Activated CD8-positive, alpha-beta memory T cell treated with anti-CD3 and anti-CD28 coated beads for 48 hours (primary cell): ENCODE data around the gene TMTC2.

ENCODE experiments used
- DNase-seq, 3 experiments: peaks; one replicate each; pipeline ENCODE4 v3.0.0-alpha.2; 2020; ENCODE audit warnings: low read depth in 2 of 3, low spot score in 2 of 3

TMTC2 gene

GRCh38 chr12:83121897-83122622, 435.4 kb downstream of the TMTC2 start:
- DNase-seq = no peak

GRCh38 chr12:83122623-83122934, 435.9 kb downstream of the TMTC2 start:
- no peak for DNase-seq

GRCh38 chr12:83123039-83123438, 436.3 kb downstream of the TMTC2 start:
- no peak for DNase-seq

- no peak for DNase-seq
These were observed 441.8 kb downstream of the TMTC2 start for GRCh38 chr12:83128540-83128939.

- no peak for DNase-seq
These were observed 443.5 kb downstream of the TMTC2 start for GRCh38 chr12:83130178-83130577.

- no peak for DNase-seq
These were observed 445.7 kb downstream of the TMTC2 start for GRCh38 chr12:83132360-83132759.

GRCh38 chr12:83136411-83136810, 449.7 kb downstream of the TMTC2 start:
- no peak for DNase-seq

GRCh38 chr12:83140135-83140534, 453.4 kb downstream of the TMTC2 start:
- no peak for DNase-seq

- no peak for DNase-seq
These were observed 454.8 kb downstream of the TMTC2 start for GRCh38 chr12:83141460-83141994.

- no peak for DNase-seq
These were observed 456.2 kb downstream of the TMTC2 start for GRCh38 chr12:83142914-83143313.

- no peak for DNase-seq
These were observed 457.2 kb downstream of the TMTC2 start for GRCh38 chr12:83143950-83144349.

GRCh38 chr12:83145325-83145840, 458.7 kb downstream of the TMTC2 start:
- DNase-seq = no peak

GRCh38 chr12:83147341-83147740, 460.6 kb downstream of the TMTC2 start:
- DNase-seq = no peak

GRCh38 chr12:83149987-83150386, 463.3 kb downstream of the TMTC2 start:
- no peak for DNase-seq

- no peak for DNase-seq
These were observed 463.9 kb downstream of the TMTC2 start for GRCh38 chr12:83150465-83151189.

GRCh38 chr12:83153177-83153576, 466.5 kb downstream of the TMTC2 start:
- DNase-seq = no peak

GRCh38 chr12:83156815-83157214, 470.1 kb downstream of the TMTC2 start:
- no peak for DNase-seq

GRCh38 chr12:83157604-83158003, 470.9 kb downstream of the TMTC2 start:
- DNase-seq = no peak

- no peak for DNase-seq
These were observed 472.0 kb downstream of the TMTC2 start for GRCh38 chr12:83158613-83159207.

- no peak for DNase-seq
These were observed 474.8 kb downstream of the TMTC2 start for GRCh38 chr12:83161456-83161855.

GRCh38 chr12:83168751-83169150, 482.0 kb downstream of the TMTC2 start:
- DNase-seq = no peak

GRCh38 chr12:83172441-83172840, 485.7 kb downstream of the TMTC2 start:
- no peak for DNase-seq
